Fibroblast of the aortic adventitia (primary cell): ENCODE data around the gene MAPRE2. TPM values are rescaled to one million over a fixed set of nuclear protein-coding genes. Genes with fewer than 3 reads are reported as not detected.
A peak's percentile ranks its signal among the peaks of the same experiment; 100 is the strongest.

Experiments
- DNase-seq: peaks from one replicate; pipeline ENCODE4 v3.0.0-alpha.2; 2010; ENCODE audit warnings: low read depth
- H3K4me3 ChIP-seq: 2 replicates; pipeline ENCODE4 v1.5.1; 2011; ENCODE audit warnings: low read depth, mild to moderate bottlenecking, control low read depth, low read length, moderate library complexity
- total RNA-seq: library from RNA; depleted of rRNA; stranded (reverse); fragments of >200 nt; gene quantifications from 2 replicates; pipeline ENCODE4 v1.2.3, GENCODE V29; 2012; ENCODE audit warnings: low replicate concordance
- TF ChIP-seq, protein P1 (sequence below): IDR thresholded peaks from 2 replicates; pipeline ENCODE4 v1.5.1; 2011; ENCODE audit warnings: mild to moderate bottlenecking, low read length, control low read depth, inconsistent platforms; ENCODE audit not compliant: insufficient read depth

MAPRE2 gene
- total RNA-seq, 1 donor: 44.7 TPM

DNA sequence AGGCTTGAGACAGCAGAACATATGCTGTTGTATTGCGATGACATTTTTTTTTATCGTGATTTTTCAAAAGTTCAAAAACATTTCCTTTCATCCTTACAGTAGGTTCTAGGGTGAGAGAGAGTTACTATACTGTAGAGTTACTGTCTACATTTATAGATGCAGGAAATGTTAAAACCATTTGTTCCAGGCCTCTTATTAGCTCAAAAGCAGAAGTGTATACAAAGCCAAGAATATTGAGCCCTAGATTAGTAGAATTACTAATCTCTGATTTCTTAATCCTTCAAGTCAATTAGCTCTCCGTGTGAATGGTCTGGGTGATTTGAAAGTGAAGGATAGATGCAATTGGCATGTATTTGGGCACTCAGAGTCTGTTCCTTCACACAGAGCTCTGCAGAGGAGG, 73.1 kb downstream of the MAPRE2 start:
- DNase-seq: no peak
- H3K4me3 ChIP-seq: no peak overlapping the region
- TF ChIP-seq, protein P1, sequence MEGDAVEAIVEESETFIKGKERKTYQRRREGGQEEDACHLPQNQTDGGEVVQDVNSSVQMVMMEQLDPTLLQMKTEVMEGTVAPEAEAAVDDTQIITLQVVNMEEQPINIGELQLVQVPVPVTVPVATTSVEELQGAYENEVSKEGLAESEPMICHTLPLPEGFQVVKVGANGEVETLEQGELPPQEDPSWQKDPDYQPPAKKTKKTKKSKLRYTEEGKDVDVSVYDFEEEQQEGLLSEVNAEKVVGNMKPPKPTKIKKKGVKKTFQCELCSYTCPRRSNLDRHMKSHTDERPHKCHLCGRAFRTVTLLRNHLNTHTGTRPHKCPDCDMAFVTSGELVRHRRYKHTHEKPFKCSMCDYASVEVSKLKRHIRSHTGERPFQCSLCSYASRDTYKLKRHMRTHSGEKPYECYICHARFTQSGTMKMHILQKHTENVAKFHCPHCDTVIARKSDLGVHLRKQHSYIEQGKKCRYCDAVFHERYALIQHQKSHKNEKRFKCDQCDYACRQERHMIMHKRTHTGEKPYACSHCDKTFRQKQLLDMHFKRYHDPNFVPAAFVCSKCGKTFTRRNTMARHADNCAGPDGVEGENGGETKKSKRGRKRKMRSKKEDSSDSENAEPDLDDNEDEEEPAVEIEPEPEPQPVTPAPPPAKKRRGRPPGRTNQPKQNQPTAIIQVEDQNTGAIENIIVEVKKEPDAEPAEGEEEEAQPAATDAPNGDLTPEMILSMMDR: no peak

DNA sequence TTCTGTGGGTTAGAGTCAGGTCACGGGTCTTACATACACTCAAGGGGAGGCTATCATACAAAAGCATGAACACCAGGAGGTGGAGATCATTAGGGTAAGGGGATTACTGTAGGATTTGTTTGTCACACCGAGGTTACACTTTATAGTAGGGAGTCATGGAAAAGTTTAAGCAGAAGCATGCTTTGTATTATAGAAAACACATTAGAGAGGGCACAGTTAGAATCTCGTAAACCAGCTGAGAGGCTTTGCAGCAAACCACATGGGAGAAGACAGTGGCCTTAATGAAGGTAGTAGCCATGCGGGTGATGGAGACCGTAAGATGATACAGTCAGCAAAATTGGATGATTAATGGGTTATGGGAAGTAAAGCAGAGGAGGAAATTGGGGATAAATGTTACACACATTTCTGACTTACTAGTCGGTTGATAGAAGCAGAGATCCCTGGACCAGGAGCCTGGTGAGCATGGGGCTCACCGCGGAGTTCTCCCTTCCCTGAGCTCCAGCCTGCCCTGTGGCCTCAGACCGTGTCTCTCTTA, 75.6 kb downstream of the MAPRE2 start:
- TF ChIP-seq, protein P1: no peak
- DNase-seq: no peak
- H3K4me3 ChIP-seq: no peak overlapping the region

DNA sequence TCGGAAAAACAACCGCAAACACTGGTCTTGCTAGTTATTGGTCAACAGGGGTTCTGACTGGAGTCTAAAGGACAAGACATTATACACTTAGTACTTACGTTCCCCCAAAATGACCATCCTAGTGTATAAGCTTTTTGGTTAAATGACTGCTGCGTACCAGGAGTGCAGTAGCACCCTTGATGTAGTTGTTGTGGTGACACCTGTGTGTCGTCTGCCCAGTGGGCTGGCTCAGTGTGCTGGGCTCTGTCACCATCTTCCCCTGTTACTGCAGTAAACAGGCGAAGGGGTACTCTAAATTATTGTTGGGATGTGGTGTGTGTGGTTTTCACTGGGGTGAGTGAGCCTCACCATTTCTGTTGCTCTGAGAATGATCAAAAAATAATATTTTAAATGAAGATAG, 76.2 kb downstream of the MAPRE2 start:
- DNase-seq: no peak
- TF ChIP-seq, protein P1: no peak
- no peak overlapping the region for H3K4me3 ChIP-seq

DNA sequence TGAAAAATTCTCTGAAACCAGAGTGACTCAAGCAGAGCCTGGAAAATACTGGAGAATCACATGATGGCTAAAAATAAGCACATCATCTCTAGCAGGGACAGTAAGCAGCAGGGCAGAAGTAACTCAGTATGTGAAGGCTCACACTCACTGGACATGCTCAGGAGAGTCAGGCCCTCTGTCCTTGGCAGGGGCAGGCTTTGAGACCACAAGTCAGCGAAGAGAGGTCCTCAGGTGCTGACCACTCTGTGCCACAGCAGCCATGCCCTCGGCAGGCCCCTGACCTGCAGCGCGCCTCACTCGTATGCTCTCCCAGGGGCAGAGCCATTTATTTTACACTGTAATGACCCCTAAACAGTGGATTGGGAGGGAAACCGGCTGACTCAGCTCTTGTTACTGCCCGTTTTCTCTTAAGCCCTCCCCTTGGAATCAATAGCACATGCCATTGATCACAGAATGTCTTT, 76.8 kb downstream of the MAPRE2 start:
- DNase-seq: peak; percentile 76
- TF ChIP-seq, protein P1: no peak
- H3K4me3 ChIP-seq: peak overlapping the region; percentile 37

DNA sequence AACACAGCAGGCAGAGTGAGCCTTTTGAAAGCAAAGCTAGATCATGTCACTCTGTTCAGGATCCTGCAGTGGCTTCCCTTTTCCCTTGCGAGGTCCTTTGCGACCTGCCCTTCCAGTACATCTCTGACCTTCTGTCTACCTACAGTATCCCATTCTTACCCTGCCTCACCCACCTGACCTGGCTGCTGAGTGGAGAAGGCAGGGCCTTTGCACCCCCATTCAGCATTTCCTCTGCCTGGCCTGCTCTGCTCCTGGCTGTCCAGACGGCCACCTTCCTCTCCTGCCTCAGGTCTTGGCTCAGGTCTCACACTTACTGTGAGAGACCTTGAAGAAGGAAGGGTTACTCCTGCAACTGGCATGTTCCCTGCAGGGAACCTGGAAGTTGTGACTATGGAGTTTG, 77.4 kb downstream of the MAPRE2 start:
- DNase-seq: no peak
- no peak overlapping the region for H3K4me3 ChIP-seq
- TF ChIP-seq, protein P1: no peak

DNA sequence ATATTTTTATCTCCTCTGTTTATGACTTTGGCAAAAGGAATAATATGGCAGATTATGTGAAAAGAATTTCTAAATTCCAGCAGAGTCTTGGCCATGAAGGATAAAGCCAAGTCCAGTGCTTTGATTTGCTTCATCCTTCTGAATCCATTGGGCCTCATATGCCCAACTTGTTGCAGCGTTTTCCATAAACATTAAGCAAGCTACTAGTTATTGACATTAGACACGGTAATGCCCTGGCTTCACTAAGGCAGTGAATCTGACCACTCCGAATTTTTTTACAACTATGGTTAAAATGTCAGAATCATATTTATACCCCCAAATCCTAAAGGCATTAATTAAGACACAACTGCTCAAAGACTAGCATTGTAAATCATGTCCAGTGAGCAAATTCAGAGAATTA, 79.8 kb downstream of the MAPRE2 start:
- no peak overlapping the region for H3K4me3 ChIP-seq
- no peak for DNase-seq
- TF ChIP-seq, protein P1: no peak

DNA sequence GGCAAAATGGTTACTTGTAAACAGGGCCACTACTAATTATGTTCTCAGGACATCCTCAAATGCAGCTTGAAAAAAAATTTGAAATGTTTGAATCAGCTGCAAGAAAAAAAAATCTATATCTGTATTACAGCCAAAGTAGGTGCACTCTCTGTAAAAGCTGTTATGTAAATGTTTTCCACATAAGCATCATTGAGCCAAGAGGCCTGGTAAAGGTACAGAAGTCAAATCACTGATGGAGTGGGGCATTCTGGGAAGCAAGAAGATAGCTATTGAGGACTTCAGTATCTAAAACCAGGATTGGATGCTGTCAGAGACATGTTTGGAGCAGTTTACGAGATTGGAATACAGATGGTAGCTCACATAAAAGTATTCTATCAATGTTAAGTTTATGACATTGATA, 80.3 kb downstream of the MAPRE2 start:
- no peak overlapping the region for H3K4me3 ChIP-seq
- TF ChIP-seq, protein P1: no peak
- no peak for DNase-seq
